ENCODE measurements around the gene CAPN11. TPM values are rescaled to one million over a fixed set of nuclear protein-coding genes. Genes with fewer than 3 reads are reported as not detected.

The CAPN11 gene
- total RNA-seq (2022; extraction: Qiagen RNA extraction) = 0.05 to 0.06 TPM (median 0.05 TPM) in 3 of 5 replicates, not detected in the others

GRCh38 chr6:44158770-44159228 lies at the start of gene CAPN11:
CAPN11 (plus strand) TSS chr6:44158820; CDS start chr6:44158849, 29 bp downstream.

GRCh38 chr6:44127186-44128019 lies 31.2 kb upstream of the CAPN11 start, which contains the start of the genes MRPL14 and TMEM63B:
MRPL14 (minus strand) TSS chr6:44127452; CDS start chr6:44116611, 10,841 bp downstream.
TMEM63B (plus strand) TSS chr6:44127554; CDS start chr6:44134585, 7,031 bp downstream.

GRCh38 chr6:44216677-44217331 lies 58.2 kb downstream of the CAPN11 start, which contains the start of gene MYMX:
MYMX (plus strand) TSS chr6:44216926; CDS start chr6:44217472, 546 bp downstream.

GRCh38 chr6:44223319-44224028 lies 64.9 kb downstream of the CAPN11 start, which contains the start of gene SLC29A1:
SLC29A1 (plus strand) TSS chr6:44223595; CDS start chr6:44227314, 3,719 bp downstream.

Other genes with a start within 250 kb of the CAPN11 start
- 51.8 to 75.2 TPM (median 71.6 TPM) in 5 replicates for gene MRPL14, start 31.4 kb upstream of the CAPN11 start, total RNA-seq (2022; extraction: Qiagen RNA extraction)
- 13.6 to 15.7 TPM (median 15.6 TPM) in 5 replicates for gene TMEM63B, start 31.3 kb upstream of the CAPN11 start, total RNA-seq (2022; extraction: Qiagen RNA extraction)
- gene MYMX, start 58.1 kb downstream of the CAPN11 start, total RNA-seq (2022; extraction: Qiagen RNA extraction) = not detected in 5 replicates
- 45.4 to 50.3 TPM (median 49.5 TPM) in 5 replicates for gene SLC29A1, start 64.8 kb downstream of the CAPN11 start, total RNA-seq (2022; extraction: Qiagen RNA extraction)
- gene HSP90AB1, start 88.3 kb downstream of the CAPN11 start, total RNA-seq (2022; extraction: Qiagen RNA extraction) = 1,059 to 1,488 TPM (median 1,147 TPM) in 5 replicates
- gene SLC35B2, start 98.7 kb downstream of the CAPN11 start, total RNA-seq (2022; extraction: Qiagen RNA extraction) = 57.5 to 65.5 TPM (median 63.5 TPM) in 5 replicates
- 6.4 to 9.7 TPM (median 8.4 TPM) in 5 replicates for gene NFKBIE, start 106.7 kb downstream of the CAPN11 start, total RNA-seq (2022; extraction: Qiagen RNA extraction)
- gene TMEM151B, start 111.6 kb downstream of the CAPN11 start, total RNA-seq (2022; extraction: Qiagen RNA extraction) = 0.03 to 0.15 TPM (median 0.07 TPM) in 5 replicates
- gene AARS2, start 154.5 kb downstream of the CAPN11 start, total RNA-seq (2022; extraction: Qiagen RNA extraction) = 6.2 to 7.6 TPM (median 6.6 TPM) in 5 replicates
- gene SPATS1, start 183.8 kb downstream of the CAPN11 start, total RNA-seq (2022; extraction: Qiagen RNA extraction) = not detected in 5 replicates
- 10.6 to 18.1 TPM (median 12.1 TPM) in 5 replicates for gene CDC5L, start 228.9 kb downstream of the CAPN11 start, total RNA-seq (2022; extraction: Qiagen RNA extraction)